Stimulated activated CD4-positive, alpha-beta T cell treated with anti-CD3 and anti-CD28 coated beads, TNF-alpha, amount 100 ng/mL, for 24 hours (primary cell): ENCODE measurements around the gene ATP8A2.

Source experiments
- DNase-seq, 3 experiments: peaks; one replicate each; pipeline ENCODE4 v3.0.0-alpha.2; 2020; ENCODE audit warnings: low read depth in 3 of 3

Gene ATP8A2

DNA sequence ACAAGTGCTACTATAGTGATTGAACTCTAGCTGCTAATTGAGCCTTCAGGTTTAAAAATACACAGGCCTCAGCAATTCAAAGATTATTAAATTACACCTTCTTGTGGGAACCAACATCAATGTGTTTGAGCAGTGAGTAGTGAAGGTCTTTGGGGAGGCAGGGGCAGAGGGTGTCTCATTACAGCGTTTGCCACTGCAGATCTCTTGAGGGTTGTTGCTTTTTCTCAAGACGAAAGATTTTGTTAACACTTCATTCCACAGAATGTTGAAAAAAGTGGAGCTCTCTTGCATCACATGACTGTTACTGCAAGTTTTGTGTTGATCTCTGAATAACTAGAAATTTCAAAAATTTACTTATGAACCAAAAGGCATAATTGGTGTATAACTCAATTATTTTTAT, 253.6 kb downstream of the ATP8A2 start:
- DNase-seq: no peak

DNA sequence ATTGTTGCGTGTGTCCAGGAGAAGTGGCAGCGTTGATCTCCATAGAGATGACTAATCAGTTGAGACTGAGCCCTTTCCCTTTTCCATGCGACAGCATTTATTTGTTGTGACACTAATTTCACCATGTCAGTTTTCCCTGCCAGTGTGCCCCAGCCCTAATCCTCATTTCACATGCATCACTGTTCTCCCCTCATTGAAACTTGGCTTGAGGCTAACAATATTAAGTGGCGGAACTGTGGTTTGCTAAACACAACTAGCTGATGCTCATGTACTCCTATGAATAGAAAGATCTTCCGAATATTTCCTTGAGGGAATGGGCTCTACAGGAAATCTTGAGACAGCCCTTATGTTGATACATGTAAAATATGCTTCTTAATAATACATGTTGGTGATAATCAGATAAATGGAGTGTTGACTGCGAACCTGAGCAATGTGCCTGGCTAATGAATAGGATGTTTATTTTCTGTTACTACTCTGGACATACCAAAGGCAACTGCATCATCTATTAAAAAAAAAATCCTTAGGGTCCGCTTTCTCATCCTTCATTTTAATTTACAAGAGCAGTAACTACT, 258.6 kb downstream of the ATP8A2 start:
- DNase-seq: no peak

DNA sequence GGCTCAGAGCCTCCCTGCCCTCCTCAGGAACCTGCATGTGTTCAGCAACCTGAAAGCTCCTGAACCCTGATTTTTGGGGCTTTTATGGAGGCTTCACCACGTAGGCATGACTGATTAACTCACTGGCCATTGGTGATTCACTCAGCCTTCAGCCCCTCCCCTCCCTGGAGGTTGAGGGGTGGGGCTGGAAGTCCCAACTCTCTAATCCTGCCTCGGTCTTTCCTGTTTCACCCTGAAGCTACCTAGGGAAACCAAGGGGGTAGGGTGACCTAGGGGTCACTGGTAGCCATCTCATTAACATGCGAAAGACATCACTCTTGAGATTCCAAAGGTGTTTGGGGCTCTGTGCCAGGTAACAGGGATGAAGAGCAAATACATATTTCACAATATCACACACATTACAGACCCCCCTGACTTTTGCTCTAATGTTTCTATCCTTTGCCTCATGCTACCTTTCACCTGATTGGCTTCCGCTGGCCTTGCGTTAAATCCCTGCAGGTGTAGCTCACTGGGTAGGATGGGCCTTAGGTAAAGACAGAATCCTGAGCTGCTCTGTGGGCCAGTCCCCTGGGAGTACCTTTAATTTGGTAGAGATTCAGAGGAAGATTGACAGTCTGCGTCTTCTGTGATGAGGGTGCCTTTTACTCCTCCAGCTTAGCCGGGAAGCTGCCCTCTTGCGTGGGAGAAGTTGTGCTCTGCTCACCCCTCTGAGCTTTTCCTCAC, 260.6 kb downstream of the ATP8A2 start:
- DNase-seq: no peak

DNA sequence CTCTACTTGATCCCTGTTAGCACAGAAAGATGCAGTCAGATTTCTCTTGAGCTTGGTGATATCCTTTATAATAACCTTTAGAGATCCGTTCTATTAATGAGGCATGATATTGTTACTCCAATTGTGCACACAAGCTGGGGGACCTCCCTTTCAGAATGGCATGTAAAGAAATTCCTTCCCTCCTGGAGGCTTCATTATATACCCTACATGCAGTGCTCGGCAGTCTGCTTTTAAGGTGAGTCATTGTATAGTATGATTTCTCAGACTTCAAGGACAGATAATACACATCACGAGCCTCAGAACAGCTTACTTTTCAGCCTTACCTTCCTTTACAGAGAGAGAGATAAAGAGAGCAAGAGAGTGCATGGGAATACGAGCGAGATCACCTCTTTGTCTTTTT, 261.3 kb downstream of the ATP8A2 start:
- DNase-seq: no peak

DNA sequence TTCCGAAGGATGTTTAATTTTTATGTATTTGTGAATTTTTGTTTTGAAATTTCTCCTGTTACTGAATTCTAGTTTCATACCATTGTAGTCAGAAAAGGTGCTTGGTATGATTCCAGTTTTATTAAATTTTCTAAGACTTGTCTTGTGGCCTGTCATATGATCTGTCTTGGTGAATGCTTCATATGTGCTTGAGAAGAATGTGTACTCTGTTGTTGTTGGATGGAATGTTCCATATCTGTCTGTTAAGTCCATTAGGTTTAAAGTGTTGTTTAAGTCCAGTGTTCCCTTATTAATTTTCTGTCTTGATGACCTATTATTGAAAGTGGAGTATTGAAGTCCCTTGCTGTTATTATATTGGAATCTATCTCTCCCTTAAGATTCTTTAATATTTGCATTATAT, 273.9 kb downstream of the ATP8A2 start:
- no peak for DNase-seq

DNA sequence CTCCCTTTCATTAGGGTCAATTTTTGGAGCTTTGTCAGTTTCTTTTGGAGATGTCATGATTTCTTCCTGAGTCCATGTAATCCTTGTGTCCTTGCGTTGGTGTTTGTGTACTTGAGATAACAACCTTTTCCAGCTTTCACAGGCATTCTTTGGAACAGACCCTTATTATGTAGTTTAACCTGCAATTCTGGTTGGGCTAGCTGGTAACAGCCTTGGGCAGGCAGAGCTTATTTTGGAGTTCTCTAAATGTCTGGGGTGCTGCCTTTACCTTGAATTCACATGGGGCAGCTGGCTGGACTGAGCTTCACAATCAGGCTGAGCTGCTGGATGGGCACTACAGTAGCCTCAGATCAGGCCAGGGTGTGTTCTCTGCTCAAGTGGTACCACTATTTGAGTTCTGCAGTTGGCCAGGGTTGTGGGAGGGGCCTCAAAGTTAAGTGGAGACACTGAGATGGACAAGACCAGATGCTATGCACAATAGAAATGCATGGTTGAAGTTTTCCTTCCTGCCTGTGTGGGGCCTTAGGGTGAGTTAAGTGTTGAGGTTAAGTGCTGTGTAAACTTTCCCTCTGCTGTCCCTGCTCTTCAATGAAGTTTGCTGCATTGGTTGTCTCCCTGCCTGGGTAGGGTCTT, 277.3 kb downstream of the ATP8A2 start:
- DNase-seq: no peak

DNA sequence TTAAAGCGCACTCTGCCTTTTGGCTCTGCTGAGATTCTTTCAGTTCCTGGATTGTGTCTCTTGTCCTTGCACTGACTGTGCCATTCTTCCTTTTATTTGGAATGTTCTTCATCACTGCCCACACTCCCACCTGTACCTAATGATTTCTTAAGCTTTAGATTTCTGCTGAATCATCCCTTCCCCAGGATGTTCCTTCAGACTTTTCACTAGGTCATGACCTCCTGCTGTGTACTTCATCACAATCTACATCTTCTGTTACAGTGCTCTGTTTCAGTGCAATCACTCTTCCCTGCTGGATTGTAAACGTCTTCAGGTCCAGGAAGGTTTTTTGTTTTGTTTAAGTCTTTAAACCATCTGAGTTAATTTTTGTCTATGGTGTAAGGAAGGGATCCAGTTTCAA, 281.0 kb downstream of the ATP8A2 start:
- no peak for DNase-seq

DNA sequence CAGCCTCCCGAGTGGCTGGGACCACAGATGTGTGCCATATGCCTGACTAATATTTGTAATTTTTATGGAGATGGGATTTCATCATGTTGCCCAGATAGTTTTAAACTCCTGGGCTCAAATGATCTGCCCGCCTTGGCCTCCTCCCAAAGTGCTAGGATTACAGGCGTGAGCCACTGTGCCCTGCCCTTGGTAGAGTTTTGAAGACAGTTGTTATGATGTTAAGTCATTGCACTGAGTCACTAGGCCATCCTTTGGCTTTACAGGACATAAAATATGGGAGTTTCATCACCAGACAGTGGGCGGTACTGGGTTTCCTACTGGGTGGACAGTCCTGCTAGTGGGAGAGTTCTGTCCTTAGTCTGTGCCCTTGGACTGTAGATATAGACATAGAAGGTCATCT, 282.5 kb downstream of the ATP8A2 start:
- DNase-seq: no peak

DNA sequence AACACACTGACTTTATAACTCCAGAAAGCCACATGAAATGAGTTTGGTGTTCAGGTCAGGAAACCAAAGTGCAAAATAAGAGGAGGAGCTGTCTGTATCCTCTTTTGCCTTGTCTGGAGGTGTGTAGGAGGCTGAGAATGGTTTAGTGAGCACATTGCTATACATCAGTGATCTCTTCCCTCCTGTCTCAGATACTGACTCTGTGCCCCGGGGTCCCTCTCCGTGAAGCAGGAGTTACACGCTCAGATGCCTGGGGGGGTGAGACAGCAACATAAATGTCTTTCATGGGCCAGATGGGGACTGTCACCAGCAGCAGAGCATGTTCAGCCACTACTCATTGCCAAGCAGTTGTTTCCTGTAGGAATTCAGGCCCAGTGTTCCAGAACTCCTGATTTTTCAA, 285.4 kb downstream of the ATP8A2 start:
- no peak for DNase-seq

DNA sequence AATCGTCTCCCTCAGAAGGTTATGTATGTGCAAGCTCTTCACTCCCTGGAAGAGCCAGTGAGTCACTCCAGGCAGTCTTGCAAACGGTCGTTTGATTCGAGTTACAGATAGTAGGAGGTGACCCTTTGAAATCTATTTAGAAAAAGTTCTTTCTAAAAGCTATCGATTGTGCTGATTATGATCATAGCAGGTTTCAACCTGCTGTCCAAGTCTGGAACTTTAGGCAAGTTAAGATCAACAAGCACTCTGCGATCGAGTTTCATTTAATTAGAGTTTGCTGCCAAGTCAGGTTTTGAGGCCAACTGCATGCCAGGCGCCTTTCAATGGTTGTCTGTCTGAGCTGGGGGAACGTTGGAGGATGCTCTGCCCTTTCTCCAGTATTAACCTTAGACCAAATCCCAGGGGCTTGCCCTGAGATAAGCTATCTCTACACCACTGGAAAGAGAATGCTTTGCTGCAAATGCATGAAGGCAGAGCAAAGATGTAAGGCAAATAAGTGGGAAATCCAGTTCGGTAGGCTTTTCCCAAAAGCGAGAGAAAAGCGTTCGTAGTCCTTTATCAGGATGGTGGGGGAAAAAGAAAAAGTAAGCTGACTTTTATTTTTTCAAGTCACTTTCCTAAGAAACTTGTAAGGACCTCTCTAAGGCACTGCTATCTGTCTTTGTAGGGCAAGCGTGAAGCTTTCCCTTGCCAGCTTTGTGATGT, 287.5 kb downstream of the ATP8A2 start:
- no peak for DNase-seq

DNA sequence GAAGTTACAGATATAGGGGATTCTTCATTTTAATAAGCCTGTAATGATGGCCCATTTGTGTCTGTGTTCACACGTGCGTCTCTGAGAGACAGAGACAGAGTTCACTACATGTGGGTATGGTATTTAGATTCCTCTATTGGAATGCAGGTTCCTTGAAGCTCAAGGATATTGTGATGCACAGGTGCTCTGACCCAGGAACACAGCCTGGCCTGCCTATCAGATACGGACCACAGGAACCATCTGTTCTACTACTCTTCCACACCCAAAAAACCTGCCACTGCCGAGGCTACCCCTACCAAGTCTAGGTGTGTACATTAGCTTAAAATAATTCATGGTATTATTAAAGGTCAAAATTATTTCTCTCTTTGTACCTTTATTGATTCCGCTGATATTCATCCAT, 289.2 kb downstream of the ATP8A2 start:
- no peak for DNase-seq

DNA sequence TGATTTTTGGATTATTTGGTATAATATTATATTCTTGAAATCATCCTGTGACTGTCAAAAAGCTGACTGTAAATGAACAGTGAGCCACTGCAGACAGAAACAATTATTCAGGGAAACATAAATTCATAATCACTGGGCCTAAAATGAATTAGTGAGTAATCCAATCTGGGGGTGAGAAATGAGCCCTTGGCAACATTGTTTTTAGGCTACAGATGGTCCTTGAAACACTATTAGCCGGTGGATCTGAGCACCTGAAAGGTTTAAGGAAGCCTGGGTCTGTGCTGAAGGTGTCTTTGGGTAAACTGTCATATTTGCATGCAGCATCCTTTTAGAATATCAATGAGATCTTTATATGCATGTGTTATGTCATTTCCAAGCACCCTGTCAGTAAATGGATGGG, 290.7 kb downstream of the ATP8A2 start:
- DNase-seq: no peak

DNA sequence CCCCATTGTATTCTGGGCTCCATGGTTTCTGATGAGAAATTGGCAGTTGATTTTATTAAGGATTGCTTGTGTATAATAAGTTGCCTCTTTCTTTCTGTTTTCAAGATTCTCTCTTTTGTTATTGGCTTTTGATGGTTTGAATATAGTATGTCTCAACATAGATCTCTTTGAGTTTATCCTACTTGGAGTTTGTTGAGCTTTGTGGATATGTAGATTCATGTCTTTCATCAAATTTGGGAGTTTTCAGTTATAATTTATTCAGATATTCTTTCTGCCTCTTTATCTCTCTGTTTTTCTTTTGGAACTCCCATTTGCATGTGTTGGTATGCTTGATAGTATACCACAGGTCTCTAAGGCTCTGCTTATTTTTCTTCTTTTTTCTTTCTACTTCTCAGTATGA, 296.6 kb downstream of the ATP8A2 start:
- DNase-seq: no peak

DNA sequence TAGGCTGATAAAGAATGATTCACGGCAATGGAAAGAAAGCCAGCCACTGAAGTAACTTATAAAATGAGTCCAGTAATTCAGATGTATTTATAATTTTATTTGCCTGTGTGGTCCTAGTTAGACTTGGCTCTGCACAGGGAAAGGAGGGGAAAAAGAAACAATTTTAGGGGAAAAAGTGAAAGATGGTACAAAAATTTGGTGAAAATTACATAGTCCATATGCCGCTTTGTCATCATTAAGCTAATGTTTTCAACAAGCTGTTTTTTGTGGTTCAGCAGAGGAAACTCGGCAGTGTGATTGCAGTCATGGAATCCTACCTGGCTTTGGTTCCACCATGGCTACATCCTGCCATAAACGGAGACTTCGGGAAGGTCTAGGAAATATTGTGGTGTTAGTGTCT, 301.9 kb downstream of the ATP8A2 start:
- DNase-seq: no peak

DNA sequence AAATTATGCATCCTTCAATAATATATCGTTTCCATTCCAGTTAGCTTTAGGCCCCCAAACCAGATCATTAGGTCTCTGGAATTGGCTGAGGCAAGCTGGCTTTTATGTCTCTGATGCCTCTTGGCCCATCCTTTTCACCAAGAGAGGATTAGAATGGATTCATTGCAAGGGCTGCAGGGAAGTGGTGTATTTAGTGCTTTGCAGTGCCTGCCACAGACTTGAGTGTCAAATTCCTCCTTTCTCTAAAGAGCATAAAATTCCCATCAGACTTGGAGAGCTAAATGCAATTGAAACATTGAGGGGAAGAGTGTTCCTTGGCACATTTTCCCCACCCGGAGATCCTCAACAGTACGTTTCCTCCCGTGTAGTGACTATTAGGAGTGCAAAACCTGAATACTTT, 302.6 kb downstream of the ATP8A2 start:
- no peak for DNase-seq

DNA sequence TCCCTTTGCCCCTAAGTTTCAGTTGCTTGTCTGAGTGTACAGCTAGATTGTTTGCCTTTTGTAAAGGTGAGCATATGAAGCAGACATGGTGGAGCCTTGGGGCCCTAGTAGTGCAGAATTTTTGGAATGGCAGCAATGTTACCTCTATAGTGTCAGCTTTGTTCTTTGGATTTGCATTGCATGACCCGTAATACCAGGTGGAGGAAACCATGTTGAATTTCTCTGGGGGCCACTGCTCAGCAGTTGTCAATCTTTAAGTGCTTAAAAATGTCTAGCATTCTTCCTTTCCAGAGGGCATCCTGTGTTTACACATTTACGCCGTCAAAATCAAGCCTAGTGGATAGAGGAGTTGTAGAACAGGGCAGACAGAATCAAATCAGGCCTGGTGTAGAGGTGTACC, 303.3 kb downstream of the ATP8A2 start:
- no peak for DNase-seq

DNA sequence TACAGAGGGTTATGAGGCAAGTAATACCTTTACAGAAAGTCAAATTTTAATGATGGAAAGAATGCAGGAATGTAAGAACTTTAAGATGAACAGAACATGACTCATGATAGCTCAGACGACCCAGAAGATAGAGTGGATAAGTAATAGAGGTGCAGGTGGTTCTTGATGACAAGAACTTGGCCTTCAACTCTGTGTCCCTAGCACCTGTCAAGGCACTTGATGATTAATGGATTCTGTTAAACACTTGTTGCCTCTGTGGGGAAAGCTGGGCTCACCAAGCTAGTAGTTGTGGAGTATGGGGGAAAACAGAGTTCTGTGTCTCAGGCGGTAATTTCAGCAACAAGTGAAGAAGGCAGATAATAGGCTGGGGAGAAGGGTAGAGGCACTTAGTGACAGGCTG, 306.2 kb downstream of the ATP8A2 start:
- DNase-seq: no peak

DNA sequence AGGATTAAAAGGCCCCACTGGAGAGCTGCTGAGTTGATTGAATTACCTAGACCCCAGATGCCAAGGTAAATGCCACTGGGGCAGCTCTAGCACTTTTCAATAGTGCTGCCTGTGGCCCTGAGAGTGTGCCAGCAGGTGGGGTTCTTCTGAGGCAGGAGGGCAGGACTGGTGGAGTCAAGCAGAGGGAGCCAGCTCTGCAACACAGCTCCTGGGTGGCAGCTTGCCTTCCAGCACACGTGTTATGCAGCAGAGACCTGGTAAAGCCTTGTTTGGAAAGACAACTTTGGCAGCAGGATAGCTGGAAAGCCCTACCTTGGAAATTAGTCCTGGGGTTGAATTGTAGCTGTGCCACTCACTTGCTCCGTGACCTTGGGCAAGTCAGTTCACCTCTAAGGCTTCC, 306.6 kb downstream of the ATP8A2 start:
- no peak for DNase-seq

DNA sequence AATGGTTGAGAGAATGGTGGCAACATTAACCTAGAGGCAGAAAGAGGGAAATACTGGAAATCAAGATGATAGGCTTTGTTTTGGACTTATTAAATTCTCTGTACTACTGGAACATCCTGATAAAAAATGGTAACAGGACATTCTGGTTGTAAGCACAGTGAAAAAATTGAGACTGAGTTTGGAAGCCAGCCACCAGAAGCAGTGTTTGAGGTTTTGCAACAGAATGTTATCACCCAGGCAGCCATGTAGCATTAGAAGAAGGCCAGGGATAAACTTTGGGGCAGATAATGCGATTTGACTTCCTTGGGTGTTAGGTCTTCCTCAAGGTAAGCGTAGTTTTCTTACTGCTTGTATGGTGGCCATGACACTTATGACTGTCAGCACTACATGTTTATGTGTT, 307.4 kb downstream of the ATP8A2 start:
- DNase-seq: no peak

DNA sequence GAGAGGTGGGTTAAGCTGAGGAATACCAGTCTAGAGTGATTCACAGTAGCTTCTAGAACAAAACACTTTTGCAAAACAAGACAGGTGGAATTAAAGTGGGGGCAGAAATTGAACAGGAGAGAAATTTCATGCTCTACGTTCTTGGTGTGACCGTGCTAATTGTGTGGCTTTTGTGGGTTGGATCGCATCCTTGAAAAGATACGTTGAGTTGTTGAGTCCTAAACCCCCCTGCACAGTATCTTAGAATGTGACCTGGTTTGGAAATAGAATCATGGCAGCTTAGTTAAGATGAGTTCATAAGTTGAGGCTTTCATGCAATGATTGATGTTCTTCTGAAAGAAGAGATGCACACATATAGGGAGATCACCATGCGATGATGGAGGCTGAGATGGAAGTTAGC, 308.2 kb downstream of the ATP8A2 start:
- DNase-seq: no peak

DNA sequence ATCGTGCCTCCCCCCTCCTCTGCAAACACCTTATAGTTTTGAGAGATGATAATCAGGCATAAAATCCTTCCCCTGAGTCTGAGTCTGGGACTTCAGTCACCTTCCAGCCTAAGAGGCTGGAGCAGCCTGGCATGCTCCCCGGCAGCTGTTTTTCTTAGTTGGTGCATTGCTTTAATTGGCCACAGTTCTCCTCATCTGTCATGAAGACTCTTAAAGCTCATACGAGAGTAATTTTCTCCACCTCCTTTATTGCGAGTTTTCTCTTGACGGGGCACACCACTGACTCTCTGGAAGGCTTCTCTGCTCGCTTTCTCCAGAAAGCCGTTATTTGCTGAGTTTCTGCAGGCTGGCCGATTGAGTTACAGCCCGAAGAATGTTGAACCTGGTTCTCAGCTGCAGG, 310.5 kb downstream of the ATP8A2 start:
- no peak for DNase-seq

DNA sequence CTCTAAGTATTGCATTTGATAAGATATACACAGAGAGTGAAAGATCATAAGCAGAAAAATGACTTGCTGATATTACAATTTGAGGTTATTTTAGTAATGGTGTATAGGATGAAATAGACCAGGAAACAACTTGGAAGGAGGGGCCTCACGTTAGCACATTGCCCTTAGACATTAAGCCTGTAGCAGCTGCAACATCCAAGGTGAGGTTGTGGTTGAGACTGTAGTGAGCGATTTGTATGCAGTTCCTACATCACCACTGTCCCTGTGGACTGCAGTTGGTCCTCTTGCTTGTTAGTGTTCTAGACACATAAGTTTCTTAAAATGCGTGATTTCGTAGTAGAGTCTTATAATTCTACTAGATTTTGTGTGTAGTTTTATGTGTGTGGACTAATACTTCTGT, 311.3 kb downstream of the ATP8A2 start:
- no peak for DNase-seq
